K562 (cell line): Measurements from ENCODE around the gene C21orf58. TPM values are rescaled to one million over a fixed set of nuclear protein-coding genes. Genes with fewer than 3 reads are reported as not detected.

Experiments
- DPF2 ChIP-seq: fragments of 450-650 bp; IDR thresholded peaks from 2 replicates; pipeline ENCODE4 v1.6.1; 2016
- FOXP4 ChIP-seq: sonication (generic); formaldehyde crosslinking; IDR thresholded peaks from 2 replicates; pipeline ENCODE4 v1.8.0; 2022; ENCODE audit warnings: mild to moderate bottlenecking, missing genetic modification reagents, borderline replicate concordance
- HDAC1 ChIP-seq, 2 experiments: fragments of 450-650 bp; IDR thresholded peaks; 2 replicates each; pipeline ENCODE4 v1.6.1; 2016 to 2017; ENCODE audit warnings: inconsistent platforms in 1 of 2, mild to moderate bottlenecking in 1 of 2, moderate library complexity in 1 of 2
- HES1 ChIP-seq: fragments of 450-650 bp; IDR thresholded peaks from 2 replicates; pipeline ENCODE4 v1.6.1; 2016; ENCODE audit warnings: low read depth, mild to moderate bottlenecking, moderate library complexity
- NR1H2 ChIP-seq: sonication (generic); formaldehyde crosslinking; IDR thresholded peaks from 2 replicates; pipeline ENCODE4 v1.4.0; 2020; ENCODE audit warnings: mild to moderate bottlenecking, missing genetic modification reagents
- PBX2 ChIP-seq, 2 experiments: IDR thresholded peaks in 1 of 2; conservative IDR thresholded peaks in 1 of 2; 2 replicates each; pipeline ENCODE4 v1.6.1; 2016; ENCODE audit warnings: low read depth in 2 of 2, mild to moderate bottlenecking in 1 of 2, missing compliant biosample characterization in 1 of 2, missing genetic modification characterization in 1 of 2, moderate library complexity in 1 of 2
- RBBP5 ChIP-seq: fragments of 200-600 bp; sonication (generic); IDR thresholded peaks from 2 replicates; pipeline ENCODE4 v1.6.1; 2012; ENCODE audit warnings: borderline replicate concordance, mild to moderate bottlenecking, low read length, control low read depth, inconsistent platforms; ENCODE audit not compliant: insufficient read depth, poor library complexity, severe bottlenecking
- RBM39 ChIP-seq: fragments of 200-400 bp; formaldehyde crosslinking; optimal IDR thresholded peaks from 2 replicates; pipeline ENCODE3; 2018; ENCODE audit warnings: low read depth, low read length
- ZHX1 ChIP-seq: fragments of 150-350 bp; conservative IDR thresholded peaks from 2 replicates; pipeline ENCODE4 v1.6.1; 2014; ENCODE audit warnings: low read length
- ZNF12 ChIP-seq: sonication (generic); formaldehyde crosslinking; IDR thresholded peaks from 2 replicates; pipeline ENCODE4 v1.4.0; 2020; ENCODE audit warnings: mild to moderate bottlenecking, missing genetic modification reagents
- polyA plus RNA-seq, 8 experiments: library from polyadenylated mRNA; depleted of rRNA in 4 of 8; stranded (reverse) in 5 of 8; unstranded in 3 of 8; fragments of >200 nt; fragmentation: Nextera tagmentation in 2 of 8; fragmentation: Illumina TruSeq in 1 of 8; extraction: Ambion mirVana in 2 of 8; extraction: Trizol in 1 of 8; gene quantifications; 2 replicates each; pipeline versions ENCODE4 v1.2.1 to v1.2.3, GENCODE V29; 2011 to 2014; ENCODE audit warnings: inconsistent platforms in 1 of 8, missing spikeins in 1 of 8
- total RNA-seq, 7 experiments: library from RNA; depleted of rRNA in 6 of 7; stranded (reverse); fragments of >200 nt in 6 of 7; fragmentation: Illumina TruSeq in 2 of 7; extraction: Trizol in 2 of 7; gene quantifications; 2 replicates each; pipeline versions ENCODE4 v1.2.1 to v1.2.3, GENCODE V29; 2011 to 2021; ENCODE audit warnings: low replicate concordance in 1 of 7

C21orf58 gene
- total and polyA plus RNA-seq, 9 of the 15 experiments (the other 6 are each of a cell fraction or from before 2014, with no cell fraction given): 1.2 to 30.5 (median 12.4) TPM

DNA sequence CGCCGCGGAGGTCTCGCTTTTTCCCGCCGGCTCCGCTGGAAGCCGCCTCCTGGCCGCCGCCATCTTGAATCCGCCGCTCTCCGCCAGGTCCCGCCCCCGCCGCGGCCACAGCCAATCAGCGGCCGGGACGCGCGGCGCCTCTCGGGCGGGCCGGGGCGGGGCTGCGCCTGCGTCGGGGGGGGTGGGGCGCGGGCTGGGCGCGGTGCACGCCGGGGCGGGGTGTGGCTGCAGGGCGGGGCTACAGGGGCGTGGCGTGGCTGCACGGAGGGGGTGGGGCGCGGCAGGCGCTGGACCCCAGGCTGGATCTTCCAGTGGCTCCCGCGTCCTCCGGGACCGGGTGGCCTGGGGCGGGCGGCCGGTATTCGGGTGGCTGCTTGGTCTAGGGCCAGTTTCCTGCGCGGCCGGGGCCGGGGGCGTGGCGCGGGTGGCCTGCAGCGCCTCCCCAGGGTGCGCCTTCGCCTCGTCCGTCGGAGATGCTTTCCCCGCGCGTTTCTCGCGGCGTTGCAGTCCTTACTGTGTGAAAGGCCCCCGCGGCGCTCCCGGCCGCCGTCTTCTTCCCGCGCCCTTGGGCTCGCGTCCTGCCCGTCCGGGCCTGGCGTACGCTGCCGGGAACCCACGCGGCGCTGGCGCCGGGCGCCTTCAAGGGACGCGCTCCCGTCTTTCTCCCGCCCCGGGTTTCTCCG, 861 bp upstream of the C21orf58 start (continued):
- TF ChIP-seq FOXP4 (CRISPR knock-in tag): no peak
- TF ChIP-seq ZHX1: no peak
- TF ChIP-seq RBBP5: peak; percentile 32
- 0 out of 2 replicates have a peak, but pooled peaks have one; percentile 78 for TF ChIP-seq NR1H2 (CRISPR knock-in tag)
- no peak for TF ChIP-seq RBM39
- no peak for TF ChIP-seq DPF2
- no peak for TF ChIP-seq PBX2 (CRISPR knock-in tag; IDR thresholded peaks at IDR 0.05; ENCODE audit: low read depth)
- TF ChIP-seq PBX2 (tag; conservative IDR thresholded peaks at IDR 0.05; ENCODE audit: low read depth): no peak
- peak; percentile 78; the same call in 1 of the 2 replicates for TF ChIP-seq ZNF12 (CRISPR knock-in tag)
- peak in 1 of 2 experiments; percentile 62; a peak in 1 of 4 replicates for TF ChIP-seq HDAC1 (IDR thresholded peaks at IDR 0.05)
- no peak for TF ChIP-seq HES1
